ENCODE measurements around the gene SPR. TPM values are rescaled to one million over a fixed set of nuclear protein-coding genes. Genes with fewer than 3 reads are reported as not detected.

Gene SPR
- total RNA-seq, 6 experiments from 2014 or later = 48.6 to 90.2 (median 68.5) TPM

GRCh38 chr2:72846171-72847095 lies 40.8 kb upstream of the SPR start:
- ATAC-seq (no peak), DNase-seq (no peak)
- no peaks in the 10 kb centered on the region for H3K27me3 ChIP-seq
- TF ChIP-seq POLR2A (IDR thresholded peaks at IDR 0.05) (no peak), CTCF (IDR thresholded peaks at IDR 0.05) (no peak)
- 77% methylated on average over 5 of the region's 6 CpGs for WGBS (ENCODE audit: insufficient coverage, low coverage, low lambda C conversion rate, missing lambda C conversion rate)
- no peak overlapping the region for H3K27ac ChIP-seq
- H3K4me1 ChIP-seq = no peaks in the 10 kb centered on the region
- H3K9me3 ChIP-seq = no peaks in the 10 kb centered on the region
- intact Hi-C loops (cut with DNase I) = no loop called here
- H3K36me3 ChIP-seq = no peaks in the 10 kb centered on the region
- no peak overlapping the region for H3K4me3 ChIP-seq

- H3K27me3 ChIP-seq = no peaks in the 10 kb centered on the region
- H3K36me3 ChIP-seq = no peaks in the 10 kb centered on the region
- TF ChIP-seq CTCF (IDR thresholded peaks at IDR 0.05) (no peak), POLR2A (IDR thresholded peaks at IDR 0.05) (no peak)
- DNase-seq = no peak
- intact Hi-C loops (cut with DNase I) = no loop called here
- WGBS (ENCODE audit: insufficient coverage, low coverage, low lambda C conversion rate, missing lambda C conversion rate) = 51% methylated on average over 3 of the region's 3 CpGs
- no peak for ATAC-seq
- H3K4me1 ChIP-seq = no peaks in the 10 kb centered on the region
- H3K27ac ChIP-seq = no peak overlapping the region
- H3K9me3 ChIP-seq = no peaks in the 10 kb centered on the region
- H3K4me3 ChIP-seq = no peak overlapping the region
Observed at GRCh38 chr2:72847534-72848315, 39.5 kb upstream of the SPR start.

- Histone ChIP-seq H3K36me3 (no peaks in the 10 kb centered on the region), H3K9me3 (no peaks in the 10 kb centered on the region), H3K4me3 (no peak overlapping the region), H3K27me3 (no peaks in the 10 kb centered on the region), H3K27ac (no peak overlapping the region), H3K4me1 (no peaks in the 10 kb centered on the region)
- intact Hi-C loops (cut with DNase I) = no loop called here
- DNase-seq (no peak), ATAC-seq (no peak)
- 77% methylated on average over 3 of the region's 3 CpGs for WGBS (ENCODE audit: insufficient coverage, low coverage, low lambda C conversion rate, missing lambda C conversion rate)
- TF ChIP-seq CTCF (IDR thresholded peaks at IDR 0.05) (no peak), POLR2A (IDR thresholded peaks at IDR 0.05) (no peak)
Observed at GRCh38 chr2:72848436-72849137, 38.6 kb upstream of the SPR start.

- no peaks in the 10 kb centered on the region for H3K4me1 ChIP-seq
- 0% methylated on average over 1 of the region's 1 CpG for WGBS (ENCODE audit: insufficient coverage, low coverage, low lambda C conversion rate, missing lambda C conversion rate)
- H3K36me3 ChIP-seq = no peaks in the 10 kb centered on the region
- H3K4me3 ChIP-seq = no peak overlapping the region
- intact Hi-C loops (cut with DNase I) = no loop called here
- no peaks in the 10 kb centered on the region for H3K9me3 ChIP-seq
- DNase-seq (no peak), ATAC-seq (no peak)
- TF ChIP-seq CTCF (IDR thresholded peaks at IDR 0.05) (no peak), POLR2A (IDR thresholded peaks at IDR 0.05) (no peak)
- no peak overlapping the region for H3K27ac ChIP-seq
- no peaks in the 10 kb centered on the region for H3K27me3 ChIP-seq
Observed at GRCh38 chr2:72849138-72849462, 38.1 kb upstream of the SPR start.

All from right lobe of liver (tissue), 6 donors.